Vagina (tissue), 2 donors: ENCODE data around the gene MBL2.

Source experiments
- CTCF ChIP-seq, 3 experiments: fragments of 450-650 bp in 2 of 3; fragments of 200-600 bp in 1 of 3; sonication (generic) in 1 of 3; IDR thresholded peaks; one replicate each; pipeline ENCODE4 v1.5.1; 2017 to 2019; ENCODE audit warnings: antibody characterized with exemption in 3 of 3, mild to moderate bottlenecking in 2 of 3, moderate library complexity in 2 of 3
- POLR2A ChIP-seq, 2 donors: fragments of 450-650 bp; IDR thresholded peaks; one replicate each; pipeline ENCODE4 v1.6.1; 2017; ENCODE audit warnings: antibody characterized with exemption in 2 of 2, mild to moderate bottlenecking in 2 of 2, moderate library complexity in 2 of 2
- POLR2AphosphoS5 ChIP-seq, 2 donors: sonication (generic); formaldehyde crosslinking; IDR thresholded peaks; one replicate each; pipeline ENCODE4 v1.9.0; 2017; ENCODE audit warnings: antibody characterized with exemption in 2 of 2, mild to moderate bottlenecking in 2 of 2, low read depth in 1 of 2; ENCODE audit not compliant: insufficient read depth in 1 of 2

GRCh38 chr10:52785418-52785817 is 12.8 kb upstream of the MBL2 start:
- no peak for TF ChIP-seq CTCF (IDR thresholded peaks at IDR 0.05)
- no peak for TF ChIP-seq POLR2AphosphoS5 (IDR thresholded peaks at IDR 0.05; ENCODE audit: insufficient read depth in 1 of 2, low read depth in 1 of 2)
- no peak for TF ChIP-seq POLR2A (IDR thresholded peaks at IDR 0.05)
